Dedifferentiated amniotic fluid mesenchymal stem cell (primary cell): ENCODE measurements around the gene CEBPZ.

Source experiments
- DNase-seq: peaks from one replicate; pipeline ENCODE4 v3.0.0-alpha.2; 2016; ENCODE audit errors: extremely low spot score

Gene CEBPZ

GRCh38 chr2:37181726-37182684 lies 49.4 kb downstream of the CEBPZ start:
- no peak for DNase-seq

DNA sequence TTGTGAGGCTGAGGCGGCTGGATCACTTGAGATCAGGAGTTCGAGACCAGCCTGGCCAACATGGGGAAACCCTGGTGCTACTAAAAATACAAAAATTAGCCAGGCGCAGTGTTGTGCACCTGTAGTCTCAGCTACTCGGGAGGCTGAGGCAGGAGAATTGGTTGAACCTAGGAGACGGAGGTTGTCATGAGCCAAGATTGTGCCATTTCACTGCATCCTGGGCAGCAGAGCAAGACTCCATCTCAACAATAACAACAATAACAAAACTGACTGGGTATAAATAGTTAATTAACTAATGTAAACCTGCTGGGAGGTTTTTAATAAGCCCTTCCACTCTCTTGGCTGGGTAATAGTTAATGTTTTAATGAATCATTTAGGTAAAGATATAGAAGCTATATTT lies 50.8 kb downstream of the CEBPZ start:
- no peak for DNase-seq

DNA sequence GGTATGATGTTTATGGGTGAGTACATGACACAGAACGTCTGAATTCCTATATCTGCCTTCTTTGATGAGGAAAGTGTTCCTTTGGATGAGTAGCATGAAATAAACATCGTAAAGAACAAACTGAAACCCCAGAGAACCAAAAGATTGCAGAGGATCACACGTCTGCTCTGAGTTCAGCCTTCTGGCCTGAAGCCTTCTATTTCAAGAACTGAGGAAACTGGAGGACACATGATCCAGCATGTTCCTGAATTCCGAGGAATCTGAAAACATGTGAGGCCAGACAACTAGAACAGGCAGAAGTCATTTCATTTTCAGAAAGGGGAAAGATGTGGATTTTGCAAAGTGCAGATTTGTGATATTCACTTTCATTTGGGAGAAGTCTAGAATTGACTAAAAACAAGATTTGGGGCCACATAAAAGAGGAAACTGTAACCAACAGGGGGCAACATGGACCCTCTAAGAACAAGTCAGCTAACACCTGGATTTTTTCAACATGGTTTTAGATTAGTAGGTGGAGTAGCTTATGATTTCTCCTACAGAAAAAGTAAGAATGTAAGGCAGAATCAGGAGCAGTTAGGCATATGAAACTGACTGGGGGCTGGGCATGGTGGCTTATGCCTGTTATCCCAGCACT lies 51.3 kb downstream of the CEBPZ start:
- DNase-seq = no peak

DNA sequence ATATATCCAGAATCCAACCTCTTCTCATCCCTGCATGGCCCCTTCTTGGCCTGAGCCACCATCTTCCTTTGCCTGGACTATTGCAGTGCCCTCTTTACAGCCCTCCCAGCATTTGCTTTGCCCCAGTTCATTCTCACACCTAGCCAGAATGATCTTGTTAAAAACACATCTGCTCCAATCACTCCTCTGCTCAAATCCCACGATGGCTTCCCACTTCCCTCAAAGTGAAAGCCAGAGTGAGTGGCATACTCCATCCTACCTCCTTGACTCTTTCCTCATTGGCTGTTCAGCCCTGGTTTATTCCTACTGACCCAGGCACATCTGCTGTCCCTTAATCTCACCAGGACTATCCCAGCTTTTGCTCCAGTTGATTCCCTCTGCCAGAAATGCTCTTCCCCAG lies 57.7 kb downstream of the CEBPZ start:
- DNase-seq = no peak

DNA sequence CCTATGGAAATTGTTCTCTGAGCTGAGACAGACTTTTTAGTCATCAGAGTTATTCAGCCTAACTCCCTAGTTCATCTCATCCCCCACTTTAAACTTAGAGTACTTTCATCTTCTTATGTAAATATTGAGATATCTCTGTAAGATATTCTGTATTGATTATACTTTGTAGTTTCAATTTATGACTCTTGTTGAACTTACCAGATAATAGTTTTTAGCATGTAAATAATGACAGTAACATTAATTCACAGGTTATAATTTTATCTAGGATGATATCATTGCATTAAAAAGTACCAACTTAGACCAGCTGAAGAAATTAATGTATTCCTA lies 59.8 kb downstream of the CEBPZ start:
- no peak for DNase-seq

DNA sequence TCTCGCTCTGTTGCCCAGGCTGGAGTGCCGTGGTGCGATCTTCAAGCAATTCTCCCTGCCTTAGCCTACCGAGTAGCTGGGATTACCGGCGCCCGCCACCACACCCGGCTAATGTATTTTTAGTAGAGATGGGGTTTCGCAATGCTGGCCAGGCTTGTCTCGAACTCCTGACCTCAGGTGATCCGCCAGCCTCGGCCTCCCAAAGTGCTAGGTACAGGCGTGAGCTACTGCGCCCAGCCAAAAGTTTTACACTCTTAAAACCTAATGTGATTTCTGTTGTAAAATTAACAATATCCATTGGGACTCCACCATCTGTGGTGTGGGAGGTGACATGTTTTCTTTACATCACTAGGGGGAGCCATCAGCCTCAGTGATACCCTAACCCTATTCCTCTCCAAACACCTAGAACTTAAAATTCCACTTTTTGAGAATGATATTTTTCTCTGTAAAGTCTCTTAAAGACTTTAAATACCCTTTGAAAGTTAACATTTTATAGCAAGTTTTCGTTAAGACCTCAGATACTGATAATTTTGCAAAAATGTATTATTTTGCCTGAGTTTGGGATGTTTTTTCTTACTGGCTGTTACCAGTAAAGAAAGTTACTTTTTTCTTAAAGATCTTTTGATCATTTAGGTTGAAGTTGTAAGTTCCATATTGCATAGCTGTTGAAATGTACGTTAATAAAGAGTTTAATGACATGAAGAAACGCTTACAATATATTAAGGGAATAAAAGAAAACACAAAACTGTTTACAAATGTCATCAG lies 63.0 kb downstream of the CEBPZ start:
- peak; percentile 40 for DNase-seq

DNA sequence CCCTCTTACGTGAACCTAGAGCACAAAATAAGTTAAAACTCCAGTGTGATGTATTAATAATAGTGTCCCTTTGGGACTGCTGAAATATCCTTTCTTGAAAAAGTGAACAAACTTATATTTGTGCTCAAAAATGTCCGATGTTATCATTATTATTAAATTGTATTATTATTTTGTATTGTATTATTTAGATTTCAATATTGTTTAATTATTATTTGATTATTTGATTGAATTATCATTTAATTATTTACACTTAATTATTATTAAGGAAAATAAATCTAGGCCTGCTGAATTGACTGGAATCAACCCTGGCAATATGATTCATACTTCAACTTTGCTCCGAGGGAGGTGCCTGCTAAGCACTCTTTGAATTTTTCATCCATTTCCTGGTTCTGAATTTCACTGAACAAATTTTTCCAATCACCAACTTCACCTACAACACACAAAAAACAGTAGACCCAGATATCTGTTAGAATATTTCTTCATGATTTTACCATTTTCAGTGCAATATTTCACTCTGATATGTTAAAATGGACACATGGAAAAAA lies 63.7 kb downstream of the CEBPZ start:
- DNase-seq = no peak

DNA sequence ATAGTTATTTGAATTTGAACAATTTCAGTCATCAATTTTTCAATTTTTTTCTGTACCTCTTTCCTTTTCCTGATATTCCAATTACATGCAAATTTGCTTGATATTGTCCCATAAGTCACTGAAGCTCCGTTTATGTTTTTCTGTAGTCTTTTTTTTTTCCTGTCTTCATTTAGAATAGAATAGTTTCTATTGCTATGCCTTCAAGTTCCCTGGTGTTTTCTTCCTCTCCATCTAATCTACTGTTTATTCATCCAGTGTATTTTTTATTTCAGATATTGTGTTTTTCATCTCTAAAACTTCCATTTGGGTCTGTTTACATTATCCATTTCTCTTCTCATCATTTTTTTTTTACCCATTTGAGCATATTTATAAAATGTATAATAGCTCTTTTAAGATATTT lies 66.6 kb downstream of the CEBPZ start:
- DNase-seq = no peak

- peak; percentile 91 for DNase-seq
These were observed 74.3 kb downstream of the CEBPZ start, which contains the start of gene EIF2AK2 for GRCh38 chr2:37156857-37157714. TSS of gene EIF2AK2 (minus strand) at chr2:37156980. CDS start at chr2:37147806, 9,174 bp downstream.

DNA sequence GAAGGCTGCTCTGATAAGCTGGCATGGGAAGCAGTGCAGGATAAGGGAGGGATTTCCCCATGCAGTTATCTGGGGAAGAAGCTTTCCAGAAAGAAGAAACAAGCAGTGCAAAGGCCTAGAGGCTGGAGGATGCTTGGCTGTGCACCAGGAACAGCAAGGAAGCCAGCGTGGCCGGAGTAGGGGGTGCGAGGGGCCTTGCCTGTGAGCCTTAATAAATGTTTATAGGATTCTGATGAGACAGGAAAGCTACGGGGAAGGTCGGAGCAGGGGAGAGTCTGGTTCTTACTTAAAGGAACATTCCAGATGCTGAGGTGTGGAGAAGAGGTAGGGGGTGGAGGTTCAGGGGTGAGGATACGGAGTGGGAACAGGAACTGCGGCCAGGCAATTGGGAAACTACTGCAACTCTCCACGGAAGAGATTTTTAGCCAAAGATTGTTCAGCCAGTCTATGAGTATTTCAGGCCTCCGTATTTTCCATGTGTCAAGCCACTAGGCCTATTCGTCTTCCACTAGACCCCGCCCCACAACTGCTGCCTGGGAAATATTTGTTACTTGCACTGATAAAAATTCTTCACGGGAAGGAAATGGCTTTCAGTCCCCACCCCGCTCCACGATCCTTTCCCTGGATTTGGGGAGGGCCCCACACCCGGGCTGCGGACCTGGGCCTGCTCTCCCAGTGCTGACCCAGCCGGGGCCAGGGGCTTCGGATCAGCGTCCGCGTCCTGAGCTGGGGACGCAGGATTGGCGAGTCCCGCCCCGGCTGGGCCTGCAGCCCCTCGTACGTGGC lies 75.1 kb downstream of the CEBPZ start:
- DNase-seq = peak; percentile 23

DNA sequence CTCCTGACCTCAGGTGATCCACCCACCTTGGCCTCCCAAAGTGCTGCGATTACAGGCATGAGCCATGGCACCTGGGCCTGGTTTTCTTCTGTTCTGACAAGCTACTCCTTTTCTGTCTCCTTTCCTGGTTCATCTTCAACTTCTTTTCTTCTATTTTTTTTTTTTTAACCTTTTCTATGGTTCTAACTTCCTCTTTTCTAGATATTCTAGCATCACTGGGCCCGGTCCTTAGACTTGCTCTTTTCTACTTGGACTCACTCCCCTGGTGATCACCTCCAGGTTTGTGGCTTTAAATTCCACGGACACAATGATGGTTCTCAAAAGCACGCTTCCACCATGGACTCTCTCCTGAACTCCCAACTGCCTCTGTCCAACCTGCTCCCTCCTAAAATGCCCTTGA lies 76.6 kb downstream of the CEBPZ start:
- DNase-seq = no peak

DNA sequence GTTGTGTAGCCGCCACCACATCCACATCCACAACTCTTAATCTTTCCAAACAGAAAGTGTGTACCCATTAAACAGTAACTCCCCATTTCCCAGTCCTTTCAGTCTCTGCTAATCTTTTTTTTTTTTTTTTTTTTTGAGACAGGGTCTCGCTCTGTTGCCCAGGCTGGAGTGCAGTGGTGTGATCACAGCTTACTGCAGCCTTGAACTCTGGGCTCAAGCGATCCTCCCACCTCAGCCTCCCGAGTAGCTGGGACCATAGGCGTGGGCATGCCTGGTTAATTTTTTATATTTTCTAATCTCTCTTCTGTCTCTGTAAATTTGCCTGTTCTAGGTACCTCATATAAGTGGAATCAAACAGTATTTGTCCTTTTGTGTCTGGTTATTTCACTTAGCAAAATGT lies 78.2 kb downstream of the CEBPZ start:
- no peak for DNase-seq
